ENCODE results near the gene STRN. TPM values are rescaled to one million over a fixed set of nuclear protein-coding genes. Genes with fewer than 3 reads are reported as not detected.
A peak's percentile ranks its signal among the peaks of the same experiment; 100 is the strongest.
"Not testable (repeated sequence)": the region's sequence is repeated elsewhere in the genome, so short reads cannot be mapped to it uniquely, and the experiment has no call there.

STRN gene
- total and polyA plus RNA-seq, 4 donors = 3.7 to 35.9 (median 15.7) TPM

GRCh38 chr2:36889795-36890194 lies 76.5 kb downstream of the STRN start:
- H3K27ac ChIP-seq (ENCODE audit: low read depth in 1 of 2, low read length in 1 of 2) = peak overlapping the region in 1 of 2 donors; percentile 77
- WGBS, 2 donors = 52 to 58% methylated on average over 4 of the region's 4 CpGs
- no peak overlapping the region for H3K9ac ChIP-seq (ENCODE audit: insufficient read depth in 1 of 2, low read length in 2 of 2)
- TF ChIP-seq CTCF (IDR thresholded peaks at IDR 0.05; ENCODE audit: control extremely low read depth, extremely low read depth) = no peak
- H3K4me3 ChIP-seq = no peak overlapping the region
- H3K4me1 ChIP-seq (ENCODE audit: control insufficient read depth in 5 of 5, insufficient read depth in 5 of 5, low read length in 5 of 5) = peaks cover 0 to 3% (median 0%) of the 10 kb centered on the region in 5 donors
- peaks cover 2 to 10% (median 6%) of the 10 kb centered on the region in 4 donors for H3K36me3 ChIP-seq (ENCODE audit: control insufficient read depth in 4 of 4, insufficient read depth in 4 of 4, low read length in 4 of 4)
- ATAC-seq (ENCODE audit: insufficient read depth, low FRiP score) (peak; percentile 72), DNase-seq (no peak)
- H3K27me3 ChIP-seq (ENCODE audit: control insufficient read depth in 3 of 3, insufficient read depth in 3 of 3, low read length in 2 of 3) = no peaks in the 10 kb centered on the region
- no peaks in the 10 kb centered on the region for H3K9me3 ChIP-seq (ENCODE audit: control insufficient read depth in 4 of 4, insufficient read depth in 3 of 4, low read length in 3 of 4)

GRCh38 chr2:36887095-36887494 lies 79.2 kb downstream of the STRN start:
- H3K4me1 ChIP-seq (ENCODE audit: control insufficient read depth in 5 of 5, insufficient read depth in 5 of 5, low read length in 5 of 5); H3K27me3 ChIP-seq (ENCODE audit: control insufficient read depth in 3 of 3, insufficient read depth in 3 of 3, low read length in 2 of 3); H3K27ac ChIP-seq (ENCODE audit: low read depth in 1 of 2, low read length in 1 of 2); DNase-seq; H3K4me3 ChIP-seq; H3K9me3 ChIP-seq (ENCODE audit: control insufficient read depth in 4 of 4, insufficient read depth in 3 of 4, low read length in 3 of 4); ATAC-seq (ENCODE audit: insufficient read depth, low FRiP score); H3K9ac ChIP-seq (ENCODE audit: insufficient read depth in 1 of 2, low read length in 2 of 2): not testable (repeated sequence)
- peaks cover 4 to 21% (median 12%) of the 10 kb centered on the region in 4 donors for H3K36me3 ChIP-seq (ENCODE audit: control insufficient read depth in 4 of 4, insufficient read depth in 4 of 4, low read length in 4 of 4)
- 97 to 99% methylated on average over 9 of the region's 9 CpGs for WGBS, 2 donors

- H3K36me3 ChIP-seq (ENCODE audit: control insufficient read depth in 4 of 4, insufficient read depth in 4 of 4, low read length in 4 of 4) = peaks cover 4 to 21% (median 9%) of the 10 kb centered on the region in 4 donors
- no peak overlapping the region for H3K9ac ChIP-seq (ENCODE audit: insufficient read depth in 1 of 2, low read length in 2 of 2)
- no peak for TF ChIP-seq CTCF (IDR thresholded peaks at IDR 0.05; ENCODE audit: control extremely low read depth, extremely low read depth)
- no peak for DNase-seq
- no peaks in the 10 kb centered on the region for H3K27me3 ChIP-seq (ENCODE audit: control insufficient read depth in 3 of 3, insufficient read depth in 3 of 3, low read length in 2 of 3)
- no peak for ATAC-seq (ENCODE audit: insufficient read depth, low FRiP score)
- peaks cover 0 to 3% (median 0%) of the 10 kb centered on the region in 5 donors for H3K4me1 ChIP-seq (ENCODE audit: control insufficient read depth in 5 of 5, insufficient read depth in 5 of 5, low read length in 5 of 5)
- 96 to 97% methylated on average over 1 of the region's 1 CpG for WGBS, 2 donors
- H3K4me3 ChIP-seq = no peak overlapping the region
- no peaks in the 10 kb centered on the region for H3K9me3 ChIP-seq (ENCODE audit: control insufficient read depth in 4 of 4, insufficient read depth in 3 of 4, low read length in 3 of 4)
- H3K27ac ChIP-seq (ENCODE audit: low read depth in 1 of 2, low read length in 1 of 2) = no peak overlapping the region
These were observed 79.7 kb downstream of the STRN start for GRCh38 chr2:36886664-36887063.

- ATAC-seq (ENCODE audit: insufficient read depth, low FRiP score) (no peak), DNase-seq (no peak)
- H3K27me3 ChIP-seq (ENCODE audit: control insufficient read depth in 3 of 3, insufficient read depth in 3 of 3, low read length in 2 of 3) = no peaks in the 10 kb centered on the region
- no peaks in the 10 kb centered on the region for H3K9me3 ChIP-seq (ENCODE audit: control insufficient read depth in 4 of 4, insufficient read depth in 3 of 4, low read length in 3 of 4)
- H3K4me3 ChIP-seq = no peak overlapping the region
- no peak overlapping the region for H3K27ac ChIP-seq (ENCODE audit: low read depth in 1 of 2, low read length in 1 of 2)
- peaks cover 0 to 3% (median 0%) of the 10 kb centered on the region in 5 donors for H3K4me1 ChIP-seq (ENCODE audit: control insufficient read depth in 5 of 5, insufficient read depth in 5 of 5, low read length in 5 of 5)
- H3K36me3 ChIP-seq (ENCODE audit: control insufficient read depth in 4 of 4, insufficient read depth in 4 of 4, low read length in 4 of 4) = peaks cover 4 to 21% (median 9%) of the 10 kb centered on the region in 4 donors
- WGBS, 2 donors = 88 to 93% methylated on average over 3 of the region's 3 CpGs
- H3K9ac ChIP-seq (ENCODE audit: insufficient read depth in 1 of 2, low read length in 2 of 2) = no peak overlapping the region
- no peak for TF ChIP-seq CTCF (IDR thresholded peaks at IDR 0.05; ENCODE audit: control extremely low read depth, extremely low read depth)
These were observed 80.7 kb downstream of the STRN start for GRCh38 chr2:36885605-36886004.

Measured in lung (tissue), 12 donors.